Hematopoietic multipotent progenitor cell treated with erythropoietin and hydrocortisone succinate and interleukin-3 and kit ligand, for 15 days (in vitro differentiated cells): ENCODE measurements around the gene SLC24A3.
"Not testable (repeated sequence)": the region's sequence is repeated elsewhere in the genome, so short reads cannot be mapped to it uniquely, and the experiment has no call there.

Experiments
- DNase-seq: peaks from one replicate; pipeline ENCODE4 v3.0.0-alpha.2; 2015; ENCODE audit warnings: low spot score

Gene SLC24A3

GRCh38 chr20:19746396-19746795, 534.0 kb downstream of the SLC24A3 start:
- DNase-seq, result no peak

- no peak for DNase-seq
Observed at GRCh38 chr20:19747903-19748302, 535.5 kb downstream of the SLC24A3 start.

- no peak for DNase-seq
Observed at GRCh38 chr20:19748681-19749080, 536.2 kb downstream of the SLC24A3 start.

GRCh38 chr20:19749618-19750071, 537.2 kb downstream of the SLC24A3 start:
- no peak for DNase-seq

GRCh38 chr20:19750101-19750606, 537.7 kb downstream of the SLC24A3 start:
- no peak for DNase-seq

- no peak for DNase-seq
Observed at GRCh38 chr20:19750907-19751636, 538.6 kb downstream of the SLC24A3 start.

- not testable (repeated sequence) for DNase-seq
Observed at GRCh38 chr20:19754201-19754600, 541.8 kb downstream of the SLC24A3 start.

- no peak for DNase-seq
Observed at GRCh38 chr20:19756761-19757486, 544.5 kb downstream of the SLC24A3 start.

GRCh38 chr20:19757487-19758132, 545.2 kb downstream of the SLC24A3 start:
- DNase-seq, result no peak

GRCh38 chr20:19758133-19758500, 545.7 kb downstream of the SLC24A3 start, which contains the start of gene RIN2:
Gene RIN2, plus strand, starts transcription at chr20:19758258. Its CDS starts 131,344 bp downstream, at chr20:19889602.
- no peak for DNase-seq

- DNase-seq, result no peak
Observed at GRCh38 chr20:19758501-19759331, 546.3 kb downstream of the SLC24A3 start.

GRCh38 chr20:19760371-19760721, 547.9 kb downstream of the SLC24A3 start:
- DNase-seq, result no peak

- DNase-seq, result no peak
Observed at GRCh38 chr20:19761326-19761725, 548.9 kb downstream of the SLC24A3 start.

- DNase-seq, result no peak
Observed at GRCh38 chr20:19761841-19762240, 549.4 kb downstream of the SLC24A3 start.

GRCh38 chr20:19764207-19764606, 551.8 kb downstream of the SLC24A3 start:
- DNase-seq, result no peak

- no peak for DNase-seq
Observed at GRCh38 chr20:19765266-19765665, 552.8 kb downstream of the SLC24A3 start.

GRCh38 chr20:19765913-19766312, 553.5 kb downstream of the SLC24A3 start:
- no peak for DNase-seq

- DNase-seq, result no peak
Observed at GRCh38 chr20:19767070-19767469, 554.6 kb downstream of the SLC24A3 start.

- DNase-seq, result no peak
Observed at GRCh38 chr20:19768325-19768842, 555.9 kb downstream of the SLC24A3 start.

- DNase-seq, result no peak
Observed at GRCh38 chr20:19769507-19769906, 557.1 kb downstream of the SLC24A3 start.

GRCh38 chr20:19770375-19770774, 557.9 kb downstream of the SLC24A3 start:
- no peak for DNase-seq

GRCh38 chr20:19771031-19771430, 558.6 kb downstream of the SLC24A3 start:
- no peak for DNase-seq
